Measurements from ENCODE around the gene OR10G8. TPM values are rescaled to one million over a fixed set of nuclear protein-coding genes. Genes with fewer than 3 reads are reported as not detected.

OR10G8 gene
- total RNA-seq, 1 experiment from 2014 or later: not detected

DNA sequence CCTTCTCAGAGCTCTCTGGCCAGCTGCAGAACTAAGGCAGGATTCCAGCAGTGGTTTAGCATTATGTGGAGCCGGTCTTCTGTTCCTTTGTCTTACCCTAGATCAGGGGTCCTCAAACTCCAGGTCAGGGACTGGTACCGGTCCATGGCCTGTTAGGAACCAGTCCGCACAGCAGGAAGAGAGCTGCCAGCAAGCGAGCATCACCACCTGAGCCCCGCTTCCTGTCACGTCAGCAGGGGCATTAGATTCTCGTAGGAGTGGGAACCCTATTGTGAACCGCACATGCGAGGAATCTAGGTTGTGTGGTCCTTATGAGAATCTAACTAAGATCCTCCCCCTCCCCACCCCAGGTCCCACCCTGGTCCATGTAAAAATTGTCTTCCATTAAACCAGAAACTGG is 13.0 kb downstream of the OR10G8 start:
- Histone ChIP-seq H2AFZ (ENCODE audit: low read length) (no peak overlapping the region), H4K8ac (replicated peaks; ENCODE audit: insufficient read length, low read depth, low read length) (no peak overlapping the region), H3K4me2 (ENCODE audit: insufficient read depth, insufficient read length, low read length) (no peak overlapping the region), H3K4ac (ENCODE audit: low read depth, low read length) (no peak overlapping the region), H3K27me3 (ENCODE audit: insufficient read depth, low read length) (no peaks in the 10 kb centered on the region), H2BK5ac (ENCODE audit: insufficient read length, low read length) (no peak overlapping the region), H3K27ac (ENCODE audit: insufficient read length, low read depth, low read length) (no peak overlapping the region), H3T11ph (ENCODE audit: low read length) (no peak overlapping the region), H3K56ac (ENCODE audit: insufficient read length, low read depth, low read length) (no peak overlapping the region), H3K18ac (ENCODE audit: insufficient read length, low read depth, low read length) (no peak overlapping the region), H3K4me1 (ENCODE audit: insufficient read depth, low read length) (no peaks in the 10 kb centered on the region), H2AK5ac (ENCODE audit: insufficient read length, low read length) (no peak overlapping the region), H3K14ac (ENCODE audit: insufficient read depth, low read length) (no peak overlapping the region), H4K91ac (ENCODE audit: insufficient read length, low read depth, low read length) (no peak overlapping the region), H2BK15ac (ENCODE audit: low read depth, low read length) (0 out of 2 replicates have a peak overlapping the region, but pooled peaks have one; percentile 57), H3K79me1 (ENCODE audit: insufficient read depth, low read depth, low read length, poor library complexity, severe bottlenecking) (no peaks in the 10 kb centered on the region), H2BK20ac (ENCODE audit: low read depth, low read length, poor library complexity, severe bottlenecking) (no peak overlapping the region), H4K5ac (ENCODE audit: insufficient read length, low read depth, low read length) (no peak overlapping the region), H3K79me2 (ENCODE audit: insufficient read depth, low read length) (no peaks in the 10 kb centered on the region), H3K9ac (ENCODE audit: extremely low read depth, insufficient read length, low read length) (no peak overlapping the region), H2BK120ac (ENCODE audit: low read depth, low read length, poor library complexity, severe bottlenecking) (no peak overlapping the region), H4K20me1 (ENCODE audit: control insufficient read depth, insufficient read depth, insufficient read length) (no peaks in the 10 kb centered on the region), H3K23ac (ENCODE audit: insufficient read length, low read depth, low read length) (no peak overlapping the region), H3K9me3 (ENCODE audit: control insufficient read depth, low read depth, low read length) (no peaks in the 10 kb centered on the region), H3K23me2 (ENCODE audit: insufficient read length, low read depth, low read length, poor library complexity, severe bottlenecking) (no peaks in the 10 kb centered on the region), H2BK12ac (ENCODE audit: insufficient read length, low read depth, low read length) (no peak overlapping the region)
- H3K4me3 Mint-ChIP-seq: no peak overlapping the region
- no peaks in the 10 kb centered on the region for H3K36me3 Mint-ChIP-seq (ENCODE audit: insufficient read depth in 1 of 3, low read depth in 3 of 3)
- DNase-seq: no peak
- no CpG with 5 or more reads among the region's 9 CpGs for WGBS (ENCODE audit: extremely low coverage, insufficient read length, low lambda C conversion rate)
- no peaks in the 10 kb centered on the region for H3K9me3 Mint-ChIP-seq
- H3K4me1 Mint-ChIP-seq: peaks cover 0 to 8% of the 10 kb centered on the region in 2 experiments; a peak in 2 of 4 replicates
- peaks cover 1% of the 10 kb centered on the region; the same call in 1 of the 2 replicates for H3K27me3 Mint-ChIP-seq (ENCODE audit: low read depth)
- TF ChIP-seq, protein P1, sequence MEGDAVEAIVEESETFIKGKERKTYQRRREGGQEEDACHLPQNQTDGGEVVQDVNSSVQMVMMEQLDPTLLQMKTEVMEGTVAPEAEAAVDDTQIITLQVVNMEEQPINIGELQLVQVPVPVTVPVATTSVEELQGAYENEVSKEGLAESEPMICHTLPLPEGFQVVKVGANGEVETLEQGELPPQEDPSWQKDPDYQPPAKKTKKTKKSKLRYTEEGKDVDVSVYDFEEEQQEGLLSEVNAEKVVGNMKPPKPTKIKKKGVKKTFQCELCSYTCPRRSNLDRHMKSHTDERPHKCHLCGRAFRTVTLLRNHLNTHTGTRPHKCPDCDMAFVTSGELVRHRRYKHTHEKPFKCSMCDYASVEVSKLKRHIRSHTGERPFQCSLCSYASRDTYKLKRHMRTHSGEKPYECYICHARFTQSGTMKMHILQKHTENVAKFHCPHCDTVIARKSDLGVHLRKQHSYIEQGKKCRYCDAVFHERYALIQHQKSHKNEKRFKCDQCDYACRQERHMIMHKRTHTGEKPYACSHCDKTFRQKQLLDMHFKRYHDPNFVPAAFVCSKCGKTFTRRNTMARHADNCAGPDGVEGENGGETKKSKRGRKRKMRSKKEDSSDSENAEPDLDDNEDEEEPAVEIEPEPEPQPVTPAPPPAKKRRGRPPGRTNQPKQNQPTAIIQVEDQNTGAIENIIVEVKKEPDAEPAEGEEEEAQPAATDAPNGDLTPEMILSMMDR (conservative IDR thresholded peaks at IDR 0.05): no peak
- H3K27ac Mint-ChIP-seq: no peak overlapping the region
